Renal pelvis (tissue), 4 donors: Measurements from ENCODE around the gene ACTRT3. TPM values are rescaled to one million over a fixed set of nuclear protein-coding genes. Genes with fewer than 3 reads are reported as not detected.
"Not testable (repeated sequence)": the region's sequence is repeated elsewhere in the genome, so short reads cannot be mapped to it uniquely, and the experiment has no call there.

ENCODE experiments used
- DNase-seq: peaks from one replicate; pipeline ENCODE4 v3.0.0-alpha.2; 2013
- polyA plus RNA-seq, 3 donors: library from polyadenylated mRNA; unstranded; fragments of 120-200 nt; gene quantifications; one replicate each; pipeline ENCODE4 v1.2.1, GENCODE V29; 2013; ENCODE audit not compliant: insufficient read length in 3 of 3

The ACTRT3 gene
- polyA plus RNA-seq, 3 donors = 4.6 to 5.4 (median 4.9) TPM

DNA sequence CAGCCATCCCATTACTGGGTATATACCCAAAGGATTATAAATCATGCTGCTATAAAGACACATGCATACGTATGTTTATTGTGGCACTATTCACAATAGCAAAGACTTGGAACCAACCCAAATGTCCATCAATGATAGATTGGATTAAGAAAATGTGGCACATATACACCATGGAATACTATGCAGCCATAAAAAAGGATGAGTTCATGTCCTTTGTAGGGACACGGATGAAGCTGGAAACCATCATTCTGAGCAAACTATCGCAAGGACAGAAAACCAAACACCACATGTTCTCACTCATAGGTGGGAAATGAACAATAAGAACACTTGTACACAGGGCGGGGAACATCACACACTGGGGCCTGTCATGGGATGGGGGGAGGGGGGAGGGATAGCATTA lies 50.9 kb downstream of the ACTRT3 start:
- not testable (repeated sequence) for DNase-seq

Other genes starting within 250 kb of the ACTRT3 start
- gene MECOM, start 105.8 kb downstream of the ACTRT3 start, polyA plus RNA-seq = 100 to 1,000 TPM; 157 to 194 (median 160) TPM
- under 1 TPM in 2 of 3 donors, not detected in 1; 0.43 to 0.61 TPM for gene TERC, start 4.5 kb downstream of the ACTRT3 start, polyA plus RNA-seq
- 10 to 100 TPM; 25.3 to 26.6 (median 26.5) TPM for gene MYNN, start 3.8 kb upstream of the ACTRT3 start, polyA plus RNA-seq
- under 1 TPM in 1 of 3 donors, not detected in 2; 0.11 TPM for gene LRRIQ4, start 43.3 kb upstream of the ACTRT3 start, polyA plus RNA-seq
- 10 to 100 TPM in 2 of 3 donors, 1 to 10 TPM in 1; 9.7 to 16.0 (median 14.0) TPM for gene LRRC34, start 43.3 kb upstream of the ACTRT3 start, polyA plus RNA-seq
- gene LRRC31, start 100.4 kb upstream of the ACTRT3 start, polyA plus RNA-seq = under 1 TPM; 0.17 to 0.41 (median 0.32) TPM
- gene SAMD7, start 142.0 kb upstream of the ACTRT3 start, polyA plus RNA-seq = not detected
- gene SEC62, start 197.2 kb upstream of the ACTRT3 start, polyA plus RNA-seq = 100 to 1,000 TPM; 169 to 197 (median 176) TPM